Astrocyte (in vitro differentiated cells and primary cell): Measurements from ENCODE around the gene TIMM22.

ENCODE experiments used
- EZH2 ChIP-seq: IDR thresholded peaks from 2 replicates; pipeline ENCODE4 v1.6.1; 2012; ENCODE audit warnings: mild to moderate bottlenecking, low read length, inconsistent platforms; ENCODE audit not compliant: insufficient read depth
- TF ChIP-seq, protein P1 (sequence below): IDR thresholded peaks from 2 replicates; pipeline ENCODE4 v1.5.1; 2011; ENCODE audit warnings: low read depth, mild to moderate bottlenecking, inconsistent platforms, low read length, moderate library complexity; ENCODE audit not compliant: insufficient read depth

DNA sequence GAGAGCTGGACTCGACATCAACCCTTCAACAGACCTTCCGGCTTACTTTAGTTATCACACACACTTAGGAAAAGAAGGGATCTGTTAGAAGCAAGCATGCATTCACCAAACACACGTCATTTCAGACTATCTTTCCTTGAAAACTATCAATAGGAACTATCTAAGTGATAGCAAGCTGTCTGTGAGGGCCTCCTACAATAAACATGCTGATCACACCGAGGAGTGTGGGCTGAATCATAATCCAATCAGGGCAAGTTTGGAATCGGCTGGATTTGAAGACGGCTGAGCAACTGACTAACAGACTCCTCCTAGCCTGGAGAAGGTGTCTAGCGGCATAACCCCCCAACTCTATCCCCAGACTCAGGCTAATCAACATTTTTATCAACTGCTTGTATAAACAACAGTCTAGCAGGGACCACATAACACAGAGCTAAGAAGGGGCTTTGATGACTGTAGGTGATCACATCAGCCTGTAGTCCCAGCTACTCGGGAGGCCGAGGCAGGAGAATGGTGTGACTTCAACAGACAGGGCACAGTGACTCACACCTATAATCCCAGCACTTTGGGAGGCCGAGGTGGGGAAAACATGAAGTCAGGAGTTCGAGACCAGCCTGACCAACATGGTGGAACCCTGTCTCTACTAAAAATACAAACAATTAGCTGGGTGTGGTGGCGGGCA, 31.5 kb upstream of the TIMM22 start:
- no peak for TF ChIP-seq EZH2
- TF ChIP-seq, protein P1, sequence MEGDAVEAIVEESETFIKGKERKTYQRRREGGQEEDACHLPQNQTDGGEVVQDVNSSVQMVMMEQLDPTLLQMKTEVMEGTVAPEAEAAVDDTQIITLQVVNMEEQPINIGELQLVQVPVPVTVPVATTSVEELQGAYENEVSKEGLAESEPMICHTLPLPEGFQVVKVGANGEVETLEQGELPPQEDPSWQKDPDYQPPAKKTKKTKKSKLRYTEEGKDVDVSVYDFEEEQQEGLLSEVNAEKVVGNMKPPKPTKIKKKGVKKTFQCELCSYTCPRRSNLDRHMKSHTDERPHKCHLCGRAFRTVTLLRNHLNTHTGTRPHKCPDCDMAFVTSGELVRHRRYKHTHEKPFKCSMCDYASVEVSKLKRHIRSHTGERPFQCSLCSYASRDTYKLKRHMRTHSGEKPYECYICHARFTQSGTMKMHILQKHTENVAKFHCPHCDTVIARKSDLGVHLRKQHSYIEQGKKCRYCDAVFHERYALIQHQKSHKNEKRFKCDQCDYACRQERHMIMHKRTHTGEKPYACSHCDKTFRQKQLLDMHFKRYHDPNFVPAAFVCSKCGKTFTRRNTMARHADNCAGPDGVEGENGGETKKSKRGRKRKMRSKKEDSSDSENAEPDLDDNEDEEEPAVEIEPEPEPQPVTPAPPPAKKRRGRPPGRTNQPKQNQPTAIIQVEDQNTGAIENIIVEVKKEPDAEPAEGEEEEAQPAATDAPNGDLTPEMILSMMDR: no peak
